ENCODE measurements around the gene UCKL1.
A peak's percentile ranks its signal among the peaks of the same experiment; 100 is the strongest.

Gene UCKL1

DNA sequence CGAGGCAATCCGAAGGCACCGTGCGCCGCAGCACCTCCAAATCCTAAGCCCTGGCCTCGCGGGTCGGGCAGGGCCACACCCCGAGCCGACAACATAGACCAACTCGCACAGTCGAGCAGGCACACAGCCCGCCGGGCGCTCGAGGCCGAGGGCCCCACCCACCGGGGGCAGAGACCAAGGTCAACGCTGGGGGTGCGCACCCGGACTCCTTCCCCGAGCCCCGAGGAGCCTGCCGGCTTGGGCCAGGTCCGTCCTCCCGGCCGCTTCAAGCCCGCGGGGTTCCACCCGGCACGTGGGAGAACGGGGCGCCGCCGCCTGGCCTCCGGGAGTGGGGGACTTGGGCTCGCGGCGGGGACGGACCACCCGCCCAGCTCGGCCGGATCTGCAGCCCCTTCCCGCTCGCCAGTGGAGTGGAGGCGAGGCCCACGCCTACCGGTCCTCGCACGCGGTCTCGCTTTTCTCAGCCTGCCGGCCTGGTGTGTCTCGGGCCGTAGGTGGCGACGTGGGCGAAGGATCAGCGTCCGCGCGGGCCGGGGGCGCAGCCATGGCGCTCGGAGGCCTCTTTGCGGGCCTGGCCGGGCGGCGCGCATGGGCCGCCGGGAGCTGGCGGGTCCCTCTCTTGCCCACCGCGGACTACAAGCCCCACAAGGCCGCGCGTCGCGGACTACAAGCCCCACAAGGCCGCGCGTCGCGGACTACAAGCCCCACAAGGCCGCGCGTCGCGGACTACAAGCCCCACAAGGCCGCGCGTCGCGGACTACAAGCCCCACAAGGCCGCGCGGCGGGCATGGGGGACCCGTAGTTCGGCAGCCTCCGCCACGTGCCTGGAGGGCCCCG is at the start of gene UCKL1:
Gene UCKL1, minus strand, starts transcription at position 590 of the 837 bp plus-strand sequence. Its CDS starts 44 bp downstream, at position 546.
- Histone ChIP-seq H3K27me3 (ENCODE audit: control insufficient read depth in 1 of 2, insufficient read depth in 2 of 2, low read length in 2 of 2) (no peaks in the 10 kb centered on the region), H3K9me3 (ENCODE audit: control insufficient read depth in 1 of 2, low read length in 2 of 2) (no peaks in the 10 kb centered on the region), H3K27ac (ENCODE audit: low read depth, low read length) (peak within 1 kb of the TSS; percentile 93), H3K36me3 (ENCODE audit: control insufficient read depth in 1 of 2, insufficient read depth in 2 of 2, low read length in 2 of 2) (peaks cover 0 to 3% of the 10 kb centered on the region in 2 donors), H3K4me3 (ENCODE audit: low read depth in 1 of 2, low read length in 2 of 2) (peak within 1 kb of the TSS; percentile 80 to 89), H3K4me1 (ENCODE audit: control insufficient read depth in 1 of 2, insufficient read depth in 2 of 2, low read length in 2 of 2) (peaks cover 48 to 50% of the 10 kb centered on the region in 2 donors), H3K9ac (ENCODE audit: low read depth in 1 of 2, low read length in 2 of 2) (peak within 1 kb of the TSS; percentile 82 to 87)

- no peaks in the 10 kb centered on the region for H3K4me1 ChIP-seq (ENCODE audit: control insufficient read depth in 1 of 2, insufficient read depth in 2 of 2, low read length in 2 of 2)
- no peak overlapping the region for H3K4me3 ChIP-seq (ENCODE audit: low read depth in 1 of 2, low read length in 2 of 2)
- no peak overlapping the region for H3K9ac ChIP-seq (ENCODE audit: low read depth in 1 of 2, low read length in 2 of 2)
- no peak overlapping the region for H3K27ac ChIP-seq (ENCODE audit: low read depth, low read length)
- no peaks in the 10 kb centered on the region for H3K27me3 ChIP-seq (ENCODE audit: control insufficient read depth in 1 of 2, insufficient read depth in 2 of 2, low read length in 2 of 2)
- H3K36me3 ChIP-seq (ENCODE audit: control insufficient read depth in 1 of 2, insufficient read depth in 2 of 2, low read length in 2 of 2) = peaks cover 30 to 72% of the 10 kb centered on the region in 2 donors
- H3K9me3 ChIP-seq (ENCODE audit: control insufficient read depth in 1 of 2, low read length in 2 of 2) = no peaks in the 10 kb centered on the region
Observed at GRCh38 chr20:64005394-64005793, 49.2 kb upstream of the UCKL1 start.

GRCh38 chr20:64003960-64004725 is 47.9 kb upstream of the UCKL1 start:
- Histone ChIP-seq H3K4me3 (ENCODE audit: low read depth in 1 of 2, low read length in 2 of 2) (no peak overlapping the region), H3K36me3 (ENCODE audit: control insufficient read depth in 1 of 2, insufficient read depth in 2 of 2, low read length in 2 of 2) (peaks cover 31 to 72% of the 10 kb centered on the region in 2 donors), H3K27me3 (ENCODE audit: control insufficient read depth in 1 of 2, insufficient read depth in 2 of 2, low read length in 2 of 2) (no peaks in the 10 kb centered on the region), H3K27ac (ENCODE audit: low read depth, low read length) (no peak overlapping the region), H3K9ac (ENCODE audit: low read depth in 1 of 2, low read length in 2 of 2) (no peak overlapping the region), H3K4me1 (ENCODE audit: control insufficient read depth in 1 of 2, insufficient read depth in 2 of 2, low read length in 2 of 2) (no peaks in the 10 kb centered on the region), H3K9me3 (ENCODE audit: control insufficient read depth in 1 of 2, low read length in 2 of 2) (no peaks in the 10 kb centered on the region)

- H3K9me3 ChIP-seq (ENCODE audit: control insufficient read depth in 1 of 2, low read length in 2 of 2) = no peaks in the 10 kb centered on the region
- H3K27me3 ChIP-seq (ENCODE audit: control insufficient read depth in 1 of 2, insufficient read depth in 2 of 2, low read length in 2 of 2) = no peaks in the 10 kb centered on the region
- H3K4me1 ChIP-seq (ENCODE audit: control insufficient read depth in 1 of 2, insufficient read depth in 2 of 2, low read length in 2 of 2) = no peaks in the 10 kb centered on the region
- H3K4me3 ChIP-seq (ENCODE audit: low read depth in 1 of 2, low read length in 2 of 2) = no peak overlapping the region
- H3K36me3 ChIP-seq (ENCODE audit: control insufficient read depth in 1 of 2, insufficient read depth in 2 of 2, low read length in 2 of 2) = peaks cover 26 to 71% of the 10 kb centered on the region in 2 donors
- H3K9ac ChIP-seq (ENCODE audit: low read depth in 1 of 2, low read length in 2 of 2) = no peak overlapping the region
- no peak overlapping the region for H3K27ac ChIP-seq (ENCODE audit: low read depth, low read length)
Observed at GRCh38 chr20:64001607-64002011, 45.4 kb upstream of the UCKL1 start.

DNA sequence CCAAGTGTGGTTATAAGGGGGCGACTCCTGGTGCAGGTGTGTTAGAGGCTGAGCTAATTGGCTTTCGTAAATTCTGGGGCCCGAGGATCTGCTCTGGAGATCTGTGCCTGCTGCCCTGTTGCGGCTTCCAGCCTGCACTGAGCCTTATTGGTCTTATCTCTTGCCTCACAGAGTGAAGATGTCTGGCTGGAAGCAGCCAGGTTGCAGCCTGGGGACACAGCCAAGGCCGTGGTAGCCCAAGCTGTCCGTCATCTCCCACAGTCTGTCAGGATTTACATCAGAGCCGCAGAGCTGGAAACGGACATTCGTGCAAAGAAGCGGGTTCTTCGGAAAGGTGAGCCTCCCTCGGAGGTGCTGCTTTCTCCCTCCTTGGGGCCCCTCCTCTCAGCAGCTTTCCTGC is 44.7 kb upstream of the UCKL1 start:
- Histone ChIP-seq H3K4me3 (ENCODE audit: low read depth in 1 of 2, low read length in 2 of 2) (no peak overlapping the region), H3K4me1 (ENCODE audit: control insufficient read depth in 1 of 2, insufficient read depth in 2 of 2, low read length in 2 of 2) (no peaks in the 10 kb centered on the region), H3K36me3 (ENCODE audit: control insufficient read depth in 1 of 2, insufficient read depth in 2 of 2, low read length in 2 of 2) (peaks cover 30 to 76% of the 10 kb centered on the region in 2 donors), H3K9me3 (ENCODE audit: control insufficient read depth in 1 of 2, low read length in 2 of 2) (no peaks in the 10 kb centered on the region), H3K27me3 (ENCODE audit: control insufficient read depth in 1 of 2, insufficient read depth in 2 of 2, low read length in 2 of 2) (no peaks in the 10 kb centered on the region), H3K9ac (ENCODE audit: low read depth in 1 of 2, low read length in 2 of 2) (no peak overlapping the region), H3K27ac (ENCODE audit: low read depth, low read length) (no peak overlapping the region)

- Histone ChIP-seq H3K9me3 (ENCODE audit: control insufficient read depth in 1 of 2, low read length in 2 of 2) (no peaks in the 10 kb centered on the region), H3K27ac (ENCODE audit: low read depth, low read length) (no peak overlapping the region), H3K4me1 (ENCODE audit: control insufficient read depth in 1 of 2, insufficient read depth in 2 of 2, low read length in 2 of 2) (peaks cover 22 to 35% of the 10 kb centered on the region in 2 donors), H3K4me3 (ENCODE audit: low read depth in 1 of 2, low read length in 2 of 2) (no peak overlapping the region), H3K36me3 (ENCODE audit: control insufficient read depth in 1 of 2, insufficient read depth in 2 of 2, low read length in 2 of 2) (peaks cover 10 to 42% of the 10 kb centered on the region in 2 donors), H3K27me3 (ENCODE audit: control insufficient read depth in 1 of 2, insufficient read depth in 2 of 2, low read length in 2 of 2) (no peaks in the 10 kb centered on the region), H3K9ac (ENCODE audit: low read depth in 1 of 2, low read length in 2 of 2) (no peak overlapping the region)
Observed at GRCh38 chr20:63982937-63983336, 26.7 kb upstream of the UCKL1 start.

GRCh38 chr20:63980806-63981728 is 24.9 kb upstream of the UCKL1 start, which contains the start of gene PRPF6:
Gene PRPF6 (plus strand): TSS chr20:63981132. CDS start chr20:63981246, 114 bp downstream.
- Histone ChIP-seq H3K4me1 (ENCODE audit: control insufficient read depth in 1 of 2, insufficient read depth in 2 of 2, low read length in 2 of 2) (peaks cover 28 to 43% of the 10 kb centered on the region in 2 donors), H3K36me3 (ENCODE audit: control insufficient read depth in 1 of 2, insufficient read depth in 2 of 2, low read length in 2 of 2) (peaks cover 10 to 30% of the 10 kb centered on the region in 2 donors), H3K9ac (ENCODE audit: low read depth in 1 of 2, low read length in 2 of 2) (peak within 1 kb of the TSS; percentile 66 to 81), H3K27ac (ENCODE audit: low read depth, low read length) (peak within 1 kb of the TSS; percentile 66), H3K27me3 (ENCODE audit: control insufficient read depth in 1 of 2, insufficient read depth in 2 of 2, low read length in 2 of 2) (no peaks in the 10 kb centered on the region), H3K4me3 (ENCODE audit: low read depth in 1 of 2, low read length in 2 of 2) (peak within 1 kb of the TSS; percentile 95 to 99), H3K9me3 (ENCODE audit: control insufficient read depth in 1 of 2, low read length in 2 of 2) (no peaks in the 10 kb centered on the region)

GRCh38 chr20:63980317-63980805 is 24.1 kb upstream of the UCKL1 start:
- Histone ChIP-seq H3K27me3 (ENCODE audit: control insufficient read depth in 1 of 2, insufficient read depth in 2 of 2, low read length in 2 of 2) (no peaks in the 10 kb centered on the region), H3K27ac (ENCODE audit: low read depth, low read length) (peak overlapping the region; percentile 39), H3K9me3 (ENCODE audit: control insufficient read depth in 1 of 2, low read length in 2 of 2) (no peaks in the 10 kb centered on the region), H3K9ac (ENCODE audit: low read depth in 1 of 2, low read length in 2 of 2) (peak overlapping the region in 1 of 2 donors; percentile 66), H3K4me3 (ENCODE audit: low read depth in 1 of 2, low read length in 2 of 2) (peak overlapping the region; percentile 95 to 99), H3K36me3 (ENCODE audit: control insufficient read depth in 1 of 2, insufficient read depth in 2 of 2, low read length in 2 of 2) (peaks cover 10 to 23% of the 10 kb centered on the region in 2 donors), H3K4me1 (ENCODE audit: control insufficient read depth in 1 of 2, insufficient read depth in 2 of 2, low read length in 2 of 2) (peaks cover 28 to 43% of the 10 kb centered on the region in 2 donors)

GRCh38 chr20:63979557-63980316 is 23.5 kb upstream of the UCKL1 start, which contains the start of gene SAMD10:
Gene SAMD10 (minus strand): TSS chr20:63979642. CDS start chr20:63979467, 175 bp downstream.
- Histone ChIP-seq H3K27me3 (ENCODE audit: control insufficient read depth in 1 of 2, insufficient read depth in 2 of 2, low read length in 2 of 2) (no peaks in the 10 kb centered on the region), H3K36me3 (ENCODE audit: control insufficient read depth in 1 of 2, insufficient read depth in 2 of 2, low read length in 2 of 2) (peaks cover 4 to 17% of the 10 kb centered on the region in 2 donors), H3K4me3 (ENCODE audit: low read depth in 1 of 2, low read length in 2 of 2) (peak within 1 kb of the TSS; percentile 95 to 99), H3K9ac (ENCODE audit: low read depth in 1 of 2, low read length in 2 of 2) (peak within 1 kb of the TSS; percentile 43 to 66), H3K27ac (ENCODE audit: low read depth, low read length) (peak within 1 kb of the TSS; percentile 20), H3K4me1 (ENCODE audit: control insufficient read depth in 1 of 2, insufficient read depth in 2 of 2, low read length in 2 of 2) (peaks cover 28 to 43% of the 10 kb centered on the region in 2 donors), H3K9me3 (ENCODE audit: control insufficient read depth in 1 of 2, low read length in 2 of 2) (no peaks in the 10 kb centered on the region)

Measured in duodenal mucosa (tissue), 2 donors.